Measurements from ENCODE around the gene AQP12B.

DNA sequence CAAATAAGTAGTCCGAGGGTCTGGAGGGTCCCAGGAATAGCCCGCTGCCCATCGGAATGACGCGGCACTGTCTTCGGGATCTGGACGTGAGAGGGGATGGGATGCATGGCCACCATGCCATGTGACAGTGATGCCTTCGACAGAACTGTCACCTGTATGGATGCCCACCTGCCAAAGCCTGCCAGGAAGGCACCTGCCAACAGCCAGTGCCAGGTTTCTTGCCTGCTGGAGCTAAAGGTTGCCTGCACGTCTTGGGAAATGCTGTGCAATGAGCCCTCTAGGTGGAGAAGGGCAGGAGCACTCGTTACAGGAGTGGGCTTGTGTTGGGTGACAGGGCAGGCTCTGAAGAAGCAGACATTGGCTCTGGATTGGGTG, 36.9 kb downstream of the AQP12B start:
- TF ChIP-seq, protein P1, sequence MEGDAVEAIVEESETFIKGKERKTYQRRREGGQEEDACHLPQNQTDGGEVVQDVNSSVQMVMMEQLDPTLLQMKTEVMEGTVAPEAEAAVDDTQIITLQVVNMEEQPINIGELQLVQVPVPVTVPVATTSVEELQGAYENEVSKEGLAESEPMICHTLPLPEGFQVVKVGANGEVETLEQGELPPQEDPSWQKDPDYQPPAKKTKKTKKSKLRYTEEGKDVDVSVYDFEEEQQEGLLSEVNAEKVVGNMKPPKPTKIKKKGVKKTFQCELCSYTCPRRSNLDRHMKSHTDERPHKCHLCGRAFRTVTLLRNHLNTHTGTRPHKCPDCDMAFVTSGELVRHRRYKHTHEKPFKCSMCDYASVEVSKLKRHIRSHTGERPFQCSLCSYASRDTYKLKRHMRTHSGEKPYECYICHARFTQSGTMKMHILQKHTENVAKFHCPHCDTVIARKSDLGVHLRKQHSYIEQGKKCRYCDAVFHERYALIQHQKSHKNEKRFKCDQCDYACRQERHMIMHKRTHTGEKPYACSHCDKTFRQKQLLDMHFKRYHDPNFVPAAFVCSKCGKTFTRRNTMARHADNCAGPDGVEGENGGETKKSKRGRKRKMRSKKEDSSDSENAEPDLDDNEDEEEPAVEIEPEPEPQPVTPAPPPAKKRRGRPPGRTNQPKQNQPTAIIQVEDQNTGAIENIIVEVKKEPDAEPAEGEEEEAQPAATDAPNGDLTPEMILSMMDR (IDR thresholded peaks at IDR 0.05; ENCODE audit: low read depth, low read length, missing input control): no peak
- TF ChIP-seq, protein P2, sequence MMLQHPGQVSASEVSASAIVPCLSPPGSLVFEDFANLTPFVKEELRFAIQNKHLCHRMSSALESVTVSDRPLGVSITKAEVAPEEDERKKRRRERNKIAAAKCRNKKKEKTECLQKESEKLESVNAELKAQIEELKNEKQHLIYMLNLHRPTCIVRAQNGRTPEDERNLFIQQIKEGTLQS (IDR thresholded peaks at IDR 0.05): no peak
- TF ChIP-seq, protein P3, sequence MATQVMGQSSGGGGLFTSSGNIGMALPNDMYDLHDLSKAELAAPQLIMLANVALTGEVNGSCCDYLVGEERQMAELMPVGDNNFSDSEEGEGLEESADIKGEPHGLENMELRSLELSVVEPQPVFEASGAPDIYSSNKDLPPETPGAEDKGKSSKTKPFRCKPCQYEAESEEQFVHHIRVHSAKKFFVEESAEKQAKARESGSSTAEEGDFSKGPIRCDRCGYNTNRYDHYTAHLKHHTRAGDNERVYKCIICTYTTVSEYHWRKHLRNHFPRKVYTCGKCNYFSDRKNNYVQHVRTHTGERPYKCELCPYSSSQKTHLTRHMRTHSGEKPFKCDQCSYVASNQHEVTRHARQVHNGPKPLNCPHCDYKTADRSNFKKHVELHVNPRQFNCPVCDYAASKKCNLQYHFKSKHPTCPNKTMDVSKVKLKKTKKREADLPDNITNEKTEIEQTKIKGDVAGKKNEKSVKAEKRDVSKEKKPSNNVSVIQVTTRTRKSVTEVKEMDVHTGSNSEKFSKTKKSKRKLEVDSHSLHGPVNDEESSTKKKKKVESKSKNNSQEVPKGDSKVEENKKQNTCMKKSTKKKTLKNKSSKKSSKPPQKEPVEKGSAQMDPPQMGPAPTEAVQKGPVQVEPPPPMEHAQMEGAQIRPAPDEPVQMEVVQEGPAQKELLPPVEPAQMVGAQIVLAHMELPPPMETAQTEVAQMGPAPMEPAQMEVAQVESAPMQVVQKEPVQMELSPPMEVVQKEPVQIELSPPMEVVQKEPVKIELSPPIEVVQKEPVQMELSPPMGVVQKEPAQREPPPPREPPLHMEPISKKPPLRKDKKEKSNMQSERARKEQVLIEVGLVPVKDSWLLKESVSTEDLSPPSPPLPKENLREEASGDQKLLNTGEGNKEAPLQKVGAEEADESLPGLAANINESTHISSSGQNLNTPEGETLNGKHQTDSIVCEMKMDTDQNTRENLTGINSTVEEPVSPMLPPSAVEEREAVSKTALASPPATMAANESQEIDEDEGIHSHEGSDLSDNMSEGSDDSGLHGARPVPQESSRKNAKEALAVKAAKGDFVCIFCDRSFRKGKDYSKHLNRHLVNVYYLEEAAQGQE (IDR thresholded peaks at IDR 0.05): no peak
- TF ChIP-seq TAF1 (conservative IDR thresholded peaks at IDR 0.05) (no peak), RAD21 (IDR thresholded peaks at IDR 0.05) (no peak), YY1 (IDR thresholded peaks at IDR 0.05) (no peak), MAX (IDR thresholded peaks at IDR 0.05) (no peak), JUND (IDR thresholded peaks at IDR 0.05) (no peak), RXRA (IDR thresholded peaks at IDR 0.05) (no peak), NR2F2 (IDR thresholded peaks at IDR 0.05) (no peak), FOXA1 (IDR thresholded peaks at IDR 0.05) (no peak)

Measured in liver (tissue), 3 donors.